GM20431 (cell line): Measurements from ENCODE around the gene TNRC6A.
"Not testable (repeated sequence)": the region's sequence is repeated elsewhere in the genome, so short reads cannot be mapped to it uniquely, and the experiment has no call there.

Source experiments
- in situ Hi-C: fragments of 300-500 bp; cut with MseI, MboI; formaldehyde crosslinking; loops from one replicate; pipeline ENCODE4 v1.15.0; 2020; ENCODE audit warnings: low sequenced_read_pairs; ENCODE audit not compliant: unreplicated experiment

TNRC6A gene

GRCh38 chr16:24721830-24722238, 7.6 kb upstream of the TNRC6A start:
- in situ Hi-C loops, result no loop called here

GRCh38 chr16:24723663-24724062, 5.8 kb upstream of the TNRC6A start:
- in situ Hi-C loops, result no loop called here

GRCh38 chr16:24728011-24728410, 1.4 kb upstream of the TNRC6A start:
- in situ Hi-C loops, result no loop called here

DNA sequence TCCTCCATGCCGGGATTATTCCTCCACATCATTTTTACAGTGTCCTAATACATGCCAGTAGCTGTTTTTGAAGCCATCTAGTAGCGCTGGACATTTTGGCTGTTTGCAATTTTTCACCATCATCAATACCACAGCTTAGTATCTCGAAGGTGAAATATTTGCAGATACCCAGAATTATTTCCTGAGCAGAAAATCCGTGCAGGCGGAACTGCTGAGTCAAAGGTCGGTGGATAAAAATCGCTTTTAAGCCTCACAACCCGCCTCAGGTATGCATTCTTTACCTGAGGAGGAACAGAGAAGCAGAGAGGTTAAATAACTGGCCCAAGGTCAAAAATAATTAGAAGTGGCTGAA, 584 bp upstream of the TNRC6A start:
- in situ Hi-C loops, result no loop called here

GRCh38 chr16:24729951-24730815, 732 bp downstream of the TNRC6A start:
- in situ Hi-C loops, result no loop called here

GRCh38 chr16:24730914-24731313, 1.5 kb downstream of the TNRC6A start:
- in situ Hi-C loops, result no loop called here

DNA sequence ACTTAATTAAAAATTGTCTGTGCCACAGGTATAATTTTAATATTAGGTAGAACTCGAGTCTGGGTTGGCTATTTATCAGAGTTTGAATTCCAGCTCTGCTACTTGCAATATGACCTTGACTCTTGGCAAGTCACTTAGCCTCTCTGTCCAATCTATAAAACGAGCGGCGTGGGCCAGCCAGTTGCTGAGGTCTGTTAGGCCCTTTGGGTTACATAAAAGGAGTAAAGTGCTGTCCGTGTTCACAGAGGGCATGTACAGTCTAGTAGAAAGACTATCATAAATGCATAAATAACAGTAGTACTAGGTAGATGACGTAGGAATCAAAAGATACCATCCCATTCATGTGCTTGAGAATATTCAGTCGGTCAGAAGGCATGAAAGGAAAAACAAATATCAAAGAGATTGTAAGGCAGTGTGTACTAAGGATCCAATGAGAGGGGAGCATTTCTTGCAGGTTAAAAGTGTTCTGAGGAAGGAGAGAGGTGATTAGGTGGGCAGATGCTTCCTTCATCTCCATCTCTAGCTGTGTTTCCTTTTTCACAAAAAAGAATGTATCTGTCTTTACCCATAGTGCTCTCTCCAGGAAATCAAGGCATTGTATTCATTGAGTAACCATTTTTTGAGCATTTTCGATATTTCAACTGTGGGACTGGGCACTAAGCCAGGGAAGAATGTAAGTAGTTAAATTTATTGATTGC, 2.4 kb downstream of the TNRC6A start:
- in situ Hi-C loops, result no loop called here

- in situ Hi-C loops, result no loop called here
Measured at GRCh38 chr16:24734382-24734781, 4.9 kb downstream of the TNRC6A start.

GRCh38 chr16:24736758-24737157, 7.3 kb downstream of the TNRC6A start:
- in situ Hi-C loops, result no loop called here

- in situ Hi-C loops, result no loop called here
Measured at GRCh38 chr16:24737391-24737871, 8.0 kb downstream of the TNRC6A start.

DNA sequence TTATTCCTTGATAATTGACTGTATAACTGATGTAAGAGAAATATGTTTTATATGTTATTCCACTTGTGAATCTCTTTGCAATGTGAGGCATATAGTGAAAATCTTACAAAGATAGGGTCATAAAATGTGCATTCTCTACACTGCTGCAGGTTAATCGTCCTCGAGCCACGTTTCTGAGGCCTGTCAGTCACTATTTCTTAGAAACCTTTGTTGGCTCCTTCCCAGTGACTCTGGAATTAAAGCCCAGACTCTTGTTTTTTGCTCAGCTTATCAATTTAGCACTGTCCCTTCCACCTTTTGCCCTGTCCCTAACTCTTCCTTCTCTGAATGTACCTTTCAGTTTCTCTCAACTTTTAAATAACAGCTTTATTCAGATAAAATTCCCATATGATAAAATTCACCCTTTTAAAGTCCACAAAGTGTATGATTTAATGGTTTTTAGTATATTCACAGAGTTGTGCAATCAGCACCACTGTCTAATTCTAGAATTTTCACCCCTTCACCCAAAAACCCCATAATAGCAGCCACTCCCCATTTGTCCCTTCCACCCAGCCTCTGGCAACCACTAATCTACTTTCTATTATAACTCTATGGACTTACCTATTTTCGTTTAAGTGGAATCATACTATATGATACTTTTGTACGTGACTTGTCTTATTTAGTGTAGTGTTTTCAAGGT, 8.6 kb downstream of the TNRC6A start:
- in situ Hi-C loops, result no loop called here

DNA sequence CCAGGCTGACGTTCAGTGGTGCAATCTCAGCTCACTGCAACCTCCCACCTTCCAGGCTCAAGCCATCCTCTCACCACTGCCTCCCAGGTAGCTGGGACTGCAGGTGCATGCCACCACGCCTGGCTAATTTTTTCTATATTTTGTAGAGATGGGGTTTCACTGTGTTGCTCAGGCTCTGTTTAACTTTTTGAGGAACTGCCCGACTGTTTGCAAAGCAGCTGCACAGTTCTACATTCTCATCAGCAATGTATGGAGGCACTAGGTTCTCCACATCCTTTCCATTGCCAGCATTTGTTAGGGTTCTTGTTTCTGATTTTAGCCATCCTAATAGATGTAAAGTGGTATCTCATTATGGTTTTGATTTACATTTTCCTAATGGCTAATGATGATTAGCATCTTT, 9.4 kb downstream of the TNRC6A start:
- in situ Hi-C loops, result no loop called here

- in situ Hi-C loops, result no loop called here
Measured at GRCh38 chr16:24741862-24742261, 12.4 kb downstream of the TNRC6A start.

GRCh38 chr16:24742610-24743009, 13.2 kb downstream of the TNRC6A start:
- in situ Hi-C loops, result not testable (repeated sequence)

DNA sequence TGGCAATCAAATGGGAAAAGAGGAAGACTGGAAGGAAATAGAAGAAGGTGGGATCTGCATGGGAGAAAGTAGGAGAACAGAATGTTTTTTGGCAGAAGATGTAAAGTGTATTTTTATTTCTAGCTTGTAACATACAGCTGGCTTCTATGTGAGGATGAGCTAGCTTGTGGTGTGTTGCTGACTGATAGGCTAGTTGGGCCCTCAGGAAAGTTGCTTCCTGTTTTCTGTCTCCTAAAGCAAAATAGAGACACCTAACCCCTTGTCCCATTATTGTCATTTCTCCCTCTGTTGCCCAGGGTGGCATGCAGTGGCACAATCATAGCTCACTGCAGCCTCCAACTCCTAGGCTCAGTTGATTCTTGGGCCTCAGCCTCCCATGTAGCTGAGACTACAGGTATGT, 15.9 kb downstream of the TNRC6A start:
- in situ Hi-C loops, result no loop called here

DNA sequence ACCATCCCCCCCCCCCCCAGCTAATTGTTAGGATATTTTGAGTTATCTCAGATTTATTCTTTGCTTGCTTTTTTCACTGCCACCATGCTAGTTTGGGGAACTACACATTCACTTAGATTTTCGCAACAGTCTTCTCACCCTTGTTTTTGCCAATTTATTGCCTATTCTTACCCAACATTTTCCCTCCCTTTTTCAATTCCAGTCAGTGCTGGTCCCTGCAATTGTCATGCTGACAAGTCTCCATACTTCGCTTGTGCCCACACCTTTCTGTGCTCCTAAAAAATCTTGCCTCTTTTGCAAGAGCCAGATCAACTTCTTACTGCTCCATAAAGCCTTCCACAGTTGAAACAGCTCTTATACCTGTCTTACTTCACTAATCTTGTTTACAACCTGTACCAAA, 16.3 kb downstream of the TNRC6A start:
- in situ Hi-C loops, result no loop called here

DNA sequence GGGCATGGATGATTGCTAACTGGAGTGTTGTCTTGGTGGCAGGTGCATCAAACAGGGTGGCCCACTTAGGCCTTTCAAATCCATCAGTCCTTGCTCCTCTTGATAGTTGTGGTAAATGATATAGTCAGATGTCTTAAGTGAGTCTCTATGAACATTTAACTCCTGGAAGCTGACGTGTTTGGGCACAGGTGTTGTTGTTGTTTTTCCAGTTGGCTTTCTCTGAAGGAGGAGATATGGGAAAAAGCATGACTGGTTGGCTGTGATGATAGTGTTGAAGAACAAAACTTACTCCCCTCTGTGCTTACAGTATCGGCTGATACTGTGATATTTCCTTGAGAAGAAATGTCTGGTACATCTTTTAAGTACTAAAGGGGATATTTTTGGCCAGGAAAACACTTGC, 18.0 kb downstream of the TNRC6A start:
- in situ Hi-C loops, result no loop called here

GRCh38 chr16:24748242-24748641, 18.8 kb downstream of the TNRC6A start:
- in situ Hi-C loops, result no loop called here

- in situ Hi-C loops, result no loop called here
Measured at GRCh38 chr16:24749310-24749709, 19.9 kb downstream of the TNRC6A start.

GRCh38 chr16:24749872-24750271, 20.4 kb downstream of the TNRC6A start:
- in situ Hi-C loops, result not testable (repeated sequence)

DNA sequence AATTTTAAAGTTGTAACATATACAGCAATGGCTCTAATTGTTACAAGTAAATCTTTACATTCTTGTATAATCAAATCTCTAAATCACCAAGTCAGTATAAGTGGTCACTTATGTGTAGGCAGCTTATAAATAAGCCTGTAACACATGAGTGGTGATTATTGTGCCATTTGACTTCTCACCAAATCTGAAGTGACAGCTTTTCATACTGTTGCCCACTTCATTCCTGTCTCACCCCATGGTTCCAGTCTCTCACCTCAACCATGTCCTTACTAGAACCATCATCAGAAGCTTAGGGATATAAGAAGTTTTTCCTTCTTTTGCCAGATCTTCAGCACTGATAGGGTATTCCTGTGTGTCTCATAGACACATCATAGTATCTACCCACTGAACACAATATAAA, 23.5 kb downstream of the TNRC6A start:
- in situ Hi-C loops, result no loop called here
